Measurements from ENCODE around the gene RALGPS1.

GRCh38 chr9:126902210-126902609 is 12.4 kb upstream of the RALGPS1 start:
- TF ChIP-seq SIN3A (conservative IDR thresholded peaks at IDR 0.05 in 1 of 2, IDR thresholded peaks at IDR 0.05 in 1 of 2; ENCODE audit: low read depth in 1 of 2, low read length in 2 of 2) (no peak), EP300 (IDR thresholded peaks at IDR 0.05; ENCODE audit: borderline replicate concordance in 1 of 2, low read depth in 2 of 2, low read length in 2 of 2) (no peak), CTCF (IDR thresholded peaks at IDR 0.05; ENCODE audit: control extremely low read depth in 1 of 3, insufficient read depth in 1 of 3, low read depth in 1 of 3, low read length in 3 of 3) (no peak), CTBP2 (IDR thresholded peaks at IDR 0.05; ENCODE audit: borderline replicate concordance, insufficient read depth, insufficient read length, low read length) (no peak), CHD2 (IDR thresholded peaks at IDR 0.05; ENCODE audit: low read length) (no peak), POLR2AphosphoS5 (IDR thresholded peaks at IDR 0.05; ENCODE audit: low read depth, low read length) (no peak), RFX5 (IDR thresholded peaks at IDR 0.05; ENCODE audit: borderline replicate concordance, low read depth, low read length) (no peak), ATF3 (IDR thresholded peaks at IDR 0.05; ENCODE audit: insufficient read depth, low read depth, low read length) (no peak), CHD1 (IDR thresholded peaks at IDR 0.05; ENCODE audit: low read depth, low read length) (no peak)

Data from H1 (cell line).